GM19240 (cell line): Measurements from ENCODE around the gene TLE3.

Experiments used
- DNase-seq: peaks from one replicate; pipeline ENCODE4 v3.0.0; 2011; ENCODE audit warnings: low spot score; ENCODE audit not compliant: insufficient read length

The TLE3 gene

GRCh38 chr15:70099167-70099966 lies 1.6 kb upstream of the TLE3 start:
- peak; percentile 99 for DNase-seq

- DNase-seq, result no peak
These were observed 897 bp upstream of the TLE3 start for GRCh38 chr15:70098461-70099166.

- no peak for DNase-seq
These were observed 390 bp upstream of the TLE3 start for GRCh38 chr15:70098153-70098460.

GRCh38 chr15:70097063-70097320 lies 725 bp downstream of the TLE3 start:
- DNase-seq, result no peak

GRCh38 chr15:70096215-70097062 lies 1.3 kb downstream of the TLE3 start:
- DNase-seq, result no peak

- DNase-seq, result no peak
These were observed 2.1 kb downstream of the TLE3 start for GRCh38 chr15:70095408-70096214.

GRCh38 chr15:70094690-70095311 lies 2.9 kb downstream of the TLE3 start:
- no peak for DNase-seq

- DNase-seq, result no peak
These were observed 4.0 kb downstream of the TLE3 start for GRCh38 chr15:70093481-70094319.

GRCh38 chr15:70093070-70093469 lies 4.6 kb downstream of the TLE3 start:
- no peak for DNase-seq

- no peak for DNase-seq
These were observed 5.2 kb downstream of the TLE3 start for GRCh38 chr15:70092464-70093027.

- DNase-seq, result no peak
These were observed 5.8 kb downstream of the TLE3 start for GRCh38 chr15:70091726-70092463.

GRCh38 chr15:70090436-70091296 lies 7.1 kb downstream of the TLE3 start:
- no peak for DNase-seq

GRCh38 chr15:70089692-70089971 lies 8.1 kb downstream of the TLE3 start:
- DNase-seq, result no peak

GRCh38 chr15:70088887-70089691 lies 8.6 kb downstream of the TLE3 start:
- DNase-seq, result no peak

GRCh38 chr15:70088455-70088854 lies 9.3 kb downstream of the TLE3 start:
- DNase-seq, result no peak

- DNase-seq, result no peak
These were observed 9.9 kb downstream of the TLE3 start for GRCh38 chr15:70087708-70088352.

- no peak for DNase-seq
These were observed 11.1 kb downstream of the TLE3 start for GRCh38 chr15:70086636-70087035.
